GM12801 (cell line): ENCODE measurements around the gene PSMB10.

Experiments
- TF ChIP-seq, protein P1 (sequence below): IDR thresholded peaks from one replicate; pipeline ENCODE4 v1.5.1; 2011; ENCODE audit warnings: control low read depth; ENCODE audit not compliant: insufficient read length; ENCODE audit errors: extremely low read depth

Gene PSMB10

DNA sequence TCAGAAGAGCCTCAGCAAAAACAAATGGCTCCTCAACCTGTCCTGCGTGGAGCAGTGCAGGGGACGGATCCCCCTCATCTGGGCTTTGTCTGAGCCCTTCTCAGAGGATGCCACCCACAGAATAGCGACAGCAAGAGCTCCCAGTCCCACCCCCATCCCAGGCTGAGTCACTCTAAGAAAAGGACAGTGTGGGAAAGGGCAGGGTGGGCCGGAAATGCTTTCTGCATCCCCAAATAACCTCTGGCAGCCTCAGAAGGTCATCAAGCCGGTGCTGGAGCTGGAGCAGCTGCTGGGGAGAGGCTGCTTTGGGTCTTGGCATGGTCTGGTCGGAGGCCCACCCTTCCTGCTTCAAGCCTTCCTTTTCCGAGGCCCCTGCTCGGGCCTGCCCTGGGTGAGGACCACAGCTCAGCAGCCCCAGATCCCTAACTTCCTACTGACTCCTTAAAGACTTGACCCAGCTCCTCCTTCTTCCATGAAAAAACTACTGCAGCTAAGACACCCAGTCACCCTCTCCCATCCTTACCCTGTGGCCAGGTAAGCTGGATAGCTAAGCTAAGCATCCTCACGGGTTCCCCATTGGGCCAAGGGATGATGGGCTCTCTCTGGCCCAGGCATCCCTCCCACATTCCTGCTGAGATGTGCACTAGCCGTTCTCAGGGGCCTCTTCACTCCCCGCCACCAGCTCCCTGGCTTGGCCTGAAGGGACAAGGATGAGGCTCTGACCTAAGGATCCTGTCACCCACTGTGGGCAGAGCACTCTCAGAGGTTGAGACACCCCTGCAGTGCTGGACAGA is 23.1 kb upstream of the PSMB10 start:
- TF ChIP-seq, protein P1, sequence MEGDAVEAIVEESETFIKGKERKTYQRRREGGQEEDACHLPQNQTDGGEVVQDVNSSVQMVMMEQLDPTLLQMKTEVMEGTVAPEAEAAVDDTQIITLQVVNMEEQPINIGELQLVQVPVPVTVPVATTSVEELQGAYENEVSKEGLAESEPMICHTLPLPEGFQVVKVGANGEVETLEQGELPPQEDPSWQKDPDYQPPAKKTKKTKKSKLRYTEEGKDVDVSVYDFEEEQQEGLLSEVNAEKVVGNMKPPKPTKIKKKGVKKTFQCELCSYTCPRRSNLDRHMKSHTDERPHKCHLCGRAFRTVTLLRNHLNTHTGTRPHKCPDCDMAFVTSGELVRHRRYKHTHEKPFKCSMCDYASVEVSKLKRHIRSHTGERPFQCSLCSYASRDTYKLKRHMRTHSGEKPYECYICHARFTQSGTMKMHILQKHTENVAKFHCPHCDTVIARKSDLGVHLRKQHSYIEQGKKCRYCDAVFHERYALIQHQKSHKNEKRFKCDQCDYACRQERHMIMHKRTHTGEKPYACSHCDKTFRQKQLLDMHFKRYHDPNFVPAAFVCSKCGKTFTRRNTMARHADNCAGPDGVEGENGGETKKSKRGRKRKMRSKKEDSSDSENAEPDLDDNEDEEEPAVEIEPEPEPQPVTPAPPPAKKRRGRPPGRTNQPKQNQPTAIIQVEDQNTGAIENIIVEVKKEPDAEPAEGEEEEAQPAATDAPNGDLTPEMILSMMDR = no peak

DNA sequence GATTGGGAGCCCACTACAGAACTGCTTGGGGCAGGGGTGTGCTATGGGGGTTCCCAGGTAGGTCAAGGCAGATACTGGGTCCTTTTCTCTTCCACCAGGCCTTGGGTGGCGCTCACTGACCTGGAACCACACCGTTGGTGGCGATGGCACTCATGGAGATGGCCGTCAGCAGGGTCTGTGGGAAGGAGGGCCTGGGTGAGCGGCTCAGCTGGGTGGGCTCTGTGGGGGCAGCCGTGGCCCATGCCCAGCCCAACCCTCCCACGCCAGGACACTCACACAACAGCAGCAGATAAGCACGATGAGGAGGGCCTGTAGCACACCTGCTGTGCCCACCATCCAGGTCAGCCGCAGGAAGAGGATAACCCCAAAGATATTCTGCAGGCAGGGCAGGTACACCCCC is 21.0 kb upstream of the PSMB10 start:
- TF ChIP-seq, protein P1 = no peak

DNA sequence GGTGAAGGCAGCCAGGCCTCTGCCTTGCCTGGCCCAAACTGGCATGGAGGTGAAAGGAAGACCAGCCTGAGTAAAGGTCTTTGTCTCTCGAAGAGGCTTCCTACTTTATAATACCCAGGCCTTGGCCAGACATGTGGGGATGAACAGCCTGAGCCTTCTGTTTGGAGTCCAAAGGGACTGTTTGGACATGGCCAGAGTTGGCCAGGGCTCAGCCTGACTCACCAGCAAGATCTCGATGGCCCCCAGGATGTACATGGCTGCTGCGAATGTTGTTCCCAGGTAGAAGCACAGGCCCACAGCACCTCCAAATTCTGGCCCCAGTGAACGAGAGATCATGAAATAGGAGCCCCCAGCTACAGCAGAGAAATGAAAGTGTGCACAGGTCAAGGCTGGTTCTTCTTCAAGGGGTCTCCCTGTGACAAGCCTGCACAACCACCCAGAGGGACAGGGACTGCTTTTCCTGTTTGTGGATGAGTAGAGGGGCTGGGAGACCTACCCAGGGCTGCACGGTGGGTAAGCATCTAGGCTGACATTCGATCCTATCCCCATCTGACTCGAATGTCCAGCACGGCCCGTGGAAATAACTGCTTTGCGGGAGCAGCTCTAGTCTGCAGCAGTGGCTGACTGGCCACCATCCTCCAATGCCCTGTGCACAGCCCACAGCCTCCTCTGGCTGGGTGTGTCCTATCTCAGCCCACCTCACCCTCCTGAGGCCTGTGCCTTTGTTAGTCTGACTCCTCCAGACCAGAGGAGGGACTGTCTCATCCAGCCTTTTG is 18.0 kb upstream of the PSMB10 start:
- TF ChIP-seq, protein P1 = no peak

DNA sequence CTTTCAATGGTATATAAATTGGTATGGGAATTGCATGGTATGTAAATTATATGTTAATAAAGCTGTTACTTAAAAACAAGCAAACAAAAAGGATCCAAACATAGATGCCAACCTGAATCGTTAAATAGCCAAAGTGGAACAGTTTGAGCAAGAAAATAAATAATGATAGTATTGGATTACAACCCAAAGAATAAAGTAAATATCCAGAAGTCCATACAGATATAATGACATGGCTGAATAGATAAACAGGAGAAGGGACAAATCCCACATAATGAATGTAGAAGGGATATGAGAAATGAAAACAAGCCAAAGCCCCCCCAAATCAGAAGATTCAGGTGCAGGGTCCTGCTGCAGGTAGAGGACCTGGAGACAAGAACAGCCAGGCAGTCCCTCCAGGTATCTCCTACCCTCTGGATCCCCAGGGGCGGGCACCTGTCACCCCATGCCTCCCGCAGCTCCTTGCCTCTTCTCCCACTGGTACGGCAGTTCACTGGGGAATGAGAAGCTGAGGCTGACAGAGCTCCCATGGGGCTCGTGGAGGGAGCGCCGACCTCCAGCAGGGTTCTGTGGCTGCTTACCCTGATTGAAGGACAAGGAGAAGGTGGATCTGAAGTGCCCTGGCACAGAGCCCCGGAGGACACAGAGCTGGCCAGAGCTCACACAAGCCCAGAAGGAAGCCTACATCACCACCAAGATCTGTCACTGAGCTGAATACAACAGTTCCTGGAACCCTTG is 17.2 kb upstream of the PSMB10 start:
- TF ChIP-seq, protein P1 = no peak

DNA sequence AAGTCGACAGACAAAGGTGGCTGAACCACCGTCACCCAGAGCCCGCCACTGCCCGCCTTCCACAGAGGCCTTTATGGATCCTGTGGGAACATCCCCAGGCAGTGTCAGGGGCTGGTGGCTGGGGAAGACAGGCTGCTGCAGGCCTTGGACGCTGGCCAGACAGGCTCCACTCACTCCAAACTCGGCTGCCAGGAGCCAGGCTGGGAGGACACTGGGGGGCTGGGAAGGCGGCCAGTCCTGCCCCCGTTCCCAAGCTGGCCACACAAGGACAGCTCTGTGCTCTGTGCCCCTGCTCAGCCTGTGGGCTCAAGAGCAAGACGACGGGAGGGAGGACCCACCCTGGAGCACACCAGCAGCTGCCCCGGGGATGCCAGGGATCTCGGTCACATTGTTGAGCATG is 14.8 kb upstream of the PSMB10 start:
- TF ChIP-seq, protein P1 = no peak

DNA sequence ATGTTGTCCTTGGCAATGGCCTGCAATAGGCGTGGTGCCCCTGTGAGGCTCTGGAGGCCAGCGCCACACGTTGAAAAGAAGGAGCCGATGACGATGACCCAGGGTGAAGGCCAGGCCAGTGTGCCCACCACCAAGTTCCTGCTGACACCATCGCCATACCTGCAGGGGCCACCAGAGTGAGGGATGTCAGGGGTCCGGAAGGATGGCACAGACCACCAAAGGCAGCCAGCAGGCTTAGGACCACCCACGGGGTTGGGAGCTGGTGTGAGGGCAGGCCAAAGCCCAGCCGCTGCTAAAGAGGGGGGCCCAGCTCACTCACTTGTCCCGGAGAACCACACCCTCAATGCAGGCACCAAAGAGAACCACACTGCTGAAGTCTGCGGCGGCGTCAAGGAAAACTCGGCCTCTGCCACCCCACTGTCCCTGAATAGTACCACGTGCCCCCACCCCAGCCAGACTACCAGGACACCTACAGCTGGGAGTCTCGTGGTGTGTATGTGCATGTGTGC is 13.7 kb upstream of the PSMB10 start:
- TF ChIP-seq, protein P1 = no peak

DNA sequence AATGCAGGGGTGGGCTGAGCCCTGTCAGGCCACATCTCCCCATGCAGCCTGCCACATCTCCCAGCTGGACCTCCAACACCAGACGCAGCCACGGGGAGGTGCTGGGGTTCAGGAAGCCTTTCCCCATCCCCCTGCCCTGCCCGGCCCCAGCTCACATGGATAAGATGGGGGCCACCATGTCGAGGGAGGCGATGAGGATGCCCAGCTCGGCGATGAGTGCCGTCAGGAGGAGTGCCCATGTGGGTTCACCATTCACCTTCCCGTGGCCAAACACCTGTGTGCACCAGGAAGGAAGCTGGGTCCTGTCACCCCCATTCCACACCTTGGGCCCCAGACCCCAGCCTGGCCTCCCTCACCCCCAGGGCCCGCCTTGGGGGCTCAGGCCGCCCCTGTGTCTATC is 13.0 kb upstream of the PSMB10 start:
- TF ChIP-seq, protein P1 = no peak
